RWPE1 (cell line): ENCODE results near the gene DPH3.
"Not testable (repeated sequence)": the region's sequence is repeated elsewhere in the genome, so short reads cannot be mapped to it uniquely, and the experiment has no call there.

Source experiments
- CTCF ChIA-PET: fragments of 350-600 bp; sonication (Branson Sonifier 250); formaldehyde crosslinking; extraction: SDS; loops from one replicate; lab custom pipeline; 2021; lab: Yijun Ruan, JAX
- POLR2A ChIA-PET: fragments of 400-600 bp; formaldehyde crosslinking; extraction: SDS; loops from one replicate; lab custom pipeline; 2020; ENCODE audit warnings: antibody characterized with exemption; ENCODE audit not compliant: low non-redundant PET; lab: Yijun Ruan, JAX
- DNase-seq: peaks from one replicate; pipeline ENCODE4 v3.0.0; 2012; ENCODE audit warnings: low spot score
- H3K27ac ChIP-seq: fragments of 450-650 bp; 2 replicates; pipeline ENCODE4 v1.5.1; 2017
- CTCF ChIP-seq: fragments of 450-650 bp; conservative IDR thresholded peaks from 2 replicates; pipeline ENCODE4 v1.5.1; 2017; ENCODE audit warnings: low read depth, mild to moderate bottlenecking

DPH3 gene

GRCh38 chr3:16264708-16265454 lies at the start of gene DPH3, which contains the start of gene OXNAD1:
Gene DPH3, minus strand, starts transcription at chr3:16264943. Its CDS starts 67 bp downstream, at chr3:16264876.
Gene OXNAD1, plus strand, starts transcription at chr3:16265212. Its CDS starts 5,741 bp downstream, at chr3:16270953.
- TF ChIP-seq CTCF, result no peak
- peak; percentile 96 for DNase-seq
- ChIA-PET CTCF (no interaction called here), POLR2A (interaction anchor here (0.6 kb wide), 1 partner anchor 9 kb away, joined by 3 read pairs; no protein-coding TSS in a partner anchor)
- H3K27ac ChIP-seq, result peak within 1 kb of the TSS; percentile 81

GRCh38 chr3:16313886-16314645 lies 49.3 kb upstream of the DPH3 start:
- DNase-seq, result no peak
- POLR2A ChIA-PET, result no interaction called here
- no peak overlapping the region for H3K27ac ChIP-seq
- CTCF ChIA-PET, result no interaction called here
- no peak for TF ChIP-seq CTCF

- DNase-seq, result no peak
- TF ChIP-seq CTCF, result no peak
- ChIA-PET CTCF (no interaction called here), POLR2A (no interaction called here)
- no peak overlapping the region for H3K27ac ChIP-seq
Measured at GRCh38 chr3:16311960-16312451, 47.3 kb upstream of the DPH3 start.

- CTCF ChIA-PET, POLR2A ChIA-PET, DNase-seq, H3K27ac ChIP-seq: not testable (repeated sequence)
Measured at GRCh38 chr3:16310486-16310885, 45.7 kb upstream of the DPH3 start.

- ChIA-PET POLR2A (no interaction called here), CTCF (no interaction called here)
- no peak overlapping the region for H3K27ac ChIP-seq
- TF ChIP-seq CTCF, result no peak
- peak; percentile 49 for DNase-seq
Measured at GRCh38 chr3:16309558-16309957, 44.8 kb upstream of the DPH3 start.

- H3K27ac ChIP-seq, result no peak overlapping the region
- ChIA-PET CTCF (no interaction called here), POLR2A (no interaction called here)
- no peak for DNase-seq
- TF ChIP-seq CTCF, result no peak
Measured at GRCh38 chr3:16308727-16309126, 44.0 kb upstream of the DPH3 start.
